GM21360 (cell line): ENCODE measurements around the gene FDPS.
"Not testable (repeated sequence)": the region's sequence is repeated elsewhere in the genome, so short reads cannot be mapped to it uniquely, and the experiment has no call there.

Experiments used
- ATAC-seq: cut with Tn5 transposase; IDR thresholded peaks from one replicate; pipeline ENCODE4 v1.9.1; 2021; ENCODE audit warnings: mild to moderate bottlenecking, moderate library complexity; ENCODE audit not compliant: unreplicated experiment

FDPS gene

GRCh38 chr1:155318082-155318481 is 9.4 kb downstream of the FDPS start:
- ATAC-seq: no peak

- ATAC-seq: no peak
Observed at GRCh38 chr1:155319536-155319935, 10.9 kb downstream of the FDPS start.

- ATAC-seq: no peak
Observed at GRCh38 chr1:155320252-155320651, 11.6 kb downstream of the FDPS start.

- no peak for ATAC-seq
Observed at GRCh38 chr1:155320661-155321617, 12.3 kb downstream of the FDPS start, which contains the start of gene RUSC1. Gene RUSC1, plus strand, starts transcription at chr1:155320894. Its CDS starts 880 bp downstream, at chr1:155321774.

GRCh38 chr1:155321639-155322503 is 13.2 kb downstream of the FDPS start:
- no peak for ATAC-seq

- no peak for ATAC-seq
Observed at GRCh38 chr1:155322571-155322952, 13.9 kb downstream of the FDPS start.

- peak; percentile 35 for ATAC-seq
Observed at GRCh38 chr1:155322953-155323728, 14.5 kb downstream of the FDPS start.

- peak; percentile 36 for ATAC-seq
Observed at GRCh38 chr1:155323729-155324036, 15.0 kb downstream of the FDPS start.

GRCh38 chr1:155324037-155324716 is 15.5 kb downstream of the FDPS start:
- peak; percentile 53 for ATAC-seq

GRCh38 chr1:155324717-155325602 is 16.3 kb downstream of the FDPS start:
- ATAC-seq: no peak

- no peak for ATAC-seq
Observed at GRCh38 chr1:155325603-155325893, 16.9 kb downstream of the FDPS start.

GRCh38 chr1:155326020-155326526 is 17.4 kb downstream of the FDPS start:
- no peak for ATAC-seq

GRCh38 chr1:155326631-155327037 is 18.0 kb downstream of the FDPS start:
- ATAC-seq: no peak

- ATAC-seq: no peak
Observed at GRCh38 chr1:155327981-155328380, 19.3 kb downstream of the FDPS start.

- not testable (repeated sequence) for ATAC-seq
Observed at GRCh38 chr1:155328856-155329255, 20.2 kb downstream of the FDPS start.

- no peak for ATAC-seq
Observed at GRCh38 chr1:155329980-155330598, 21.4 kb downstream of the FDPS start.

GRCh38 chr1:155334962-155335361 is 26.3 kb downstream of the FDPS start:
- ATAC-seq: no peak

GRCh38 chr1:155339515-155340097 is 30.9 kb downstream of the FDPS start:
- no peak for ATAC-seq

GRCh38 chr1:155342842-155343241 is 34.2 kb downstream of the FDPS start:
- no peak for ATAC-seq
